Measurements from ENCODE around the gene EDDM13.

GRCh38 chr19:56316728-56317127 lies 44.2 kb downstream of the EDDM13 start:
- TF ChIP-seq JUND (IDR thresholded peaks at IDR 0.05; ENCODE audit: low read depth, low read length) (no peak), HDAC2 (IDR thresholded peaks at IDR 0.05) (no peak), ATF3 (IDR thresholded peaks at IDR 0.05; ENCODE audit: borderline replicate concordance, extremely low read depth, low read depth, low read length) (no peak), SPI1 (IDR thresholded peaks at IDR 0.05; ENCODE audit: borderline replicate concordance, insufficient read depth, low read depth, low read length) (no peak)
